ENCODE data around the gene OXNAD1.

The OXNAD1 gene, protein sequence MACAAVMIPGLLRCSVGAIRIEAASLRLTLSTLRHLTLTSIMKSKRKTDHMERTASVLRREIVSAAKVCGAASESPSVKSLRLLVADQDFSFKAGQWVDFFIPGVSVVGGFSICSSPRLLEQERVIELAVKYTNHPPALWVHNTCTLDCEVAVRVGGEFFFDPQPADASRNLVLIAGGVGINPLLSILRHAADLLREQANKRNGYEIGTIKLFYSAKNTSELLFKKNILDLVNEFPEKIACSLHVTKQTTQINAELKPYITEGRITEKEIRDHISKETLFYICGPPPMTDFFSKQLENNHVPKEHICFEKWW

GRCh38 chr3:16264708-16265454, at the start of gene OXNAD1, which contains the start of gene DPH3:
OXNAD1 (plus strand) TSS chr3:16265212; CDS start chr3:16270953, 5,741 bp downstream.
DPH3 (minus strand) TSS chr3:16264943; CDS start chr3:16264876, 67 bp downstream.
- peak; percentile 99 for DNase-seq

DNA sequence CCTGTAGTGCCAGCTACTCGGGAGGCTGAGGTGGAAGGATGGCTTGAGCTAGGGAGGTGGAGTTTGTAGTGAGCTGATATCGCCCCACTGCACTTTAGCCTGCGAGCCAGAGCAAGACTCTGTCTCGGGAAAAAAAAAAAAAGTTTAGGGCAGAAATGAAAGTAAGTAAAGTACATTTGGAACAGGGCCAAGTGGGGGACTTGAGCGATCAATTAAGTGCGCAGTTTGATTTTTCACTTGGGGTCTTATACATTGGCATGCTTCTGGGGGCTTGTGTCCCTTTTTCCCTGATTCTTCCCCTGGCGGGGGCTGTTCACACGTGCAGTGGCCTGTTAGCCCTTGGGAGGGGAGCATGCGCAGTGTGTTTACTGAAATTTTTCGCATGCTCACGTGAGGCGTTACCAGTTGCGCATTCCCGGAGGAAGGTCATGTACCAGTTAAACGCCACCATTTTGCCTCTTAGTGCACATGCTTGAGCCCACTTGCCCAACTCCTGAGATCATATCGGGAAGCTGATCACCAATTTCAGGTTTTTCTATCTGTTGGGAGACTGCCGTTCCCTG, 48.6 kb upstream of the OXNAD1 start:
- no peak for DNase-seq

GRCh38 chr3:16219777-16220176, 45.2 kb upstream of the OXNAD1 start:
- DNase-seq = no peak

DNA sequence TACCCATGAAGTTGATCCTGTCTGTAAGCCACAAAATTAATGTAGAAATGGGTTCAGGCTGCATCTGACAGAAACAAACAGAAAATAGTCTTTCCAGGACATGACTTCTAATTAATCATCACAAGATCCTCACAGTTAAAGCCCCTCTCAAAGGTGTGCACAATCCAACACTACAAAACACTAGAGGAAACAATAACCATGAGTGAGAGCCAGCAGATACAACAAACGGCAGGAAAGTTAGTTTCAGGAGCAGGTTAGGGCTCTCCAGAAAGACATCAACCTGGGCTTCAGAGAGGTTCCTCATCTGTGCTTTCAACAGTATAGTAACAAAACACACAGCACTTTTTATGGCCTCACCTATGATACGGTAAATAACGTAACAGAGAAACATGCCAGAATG, 43.0 kb upstream of the OXNAD1 start:
- DNase-seq = no peak

GRCh38 chr3:16222547-16222946, 42.5 kb upstream of the OXNAD1 start:
- no peak for DNase-seq

DNA sequence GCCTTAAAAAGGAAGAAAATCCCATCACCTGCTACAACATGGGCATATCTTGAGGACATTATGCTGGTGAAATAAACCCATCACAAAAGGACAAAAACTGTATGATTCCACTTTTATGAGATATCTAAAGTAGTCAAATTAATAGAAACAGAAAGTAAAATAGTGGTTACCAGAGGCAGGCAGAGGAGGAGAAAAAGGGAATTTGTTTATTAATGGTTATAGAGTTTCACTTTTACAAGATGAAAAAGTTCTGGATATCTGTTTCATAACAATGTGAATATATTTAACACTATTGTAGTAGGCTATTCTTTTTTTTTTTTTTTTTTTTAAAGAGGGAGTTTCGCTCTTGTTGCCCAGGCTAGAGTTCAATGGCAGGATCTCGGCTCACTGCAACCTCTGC, 40.7 kb upstream of the OXNAD1 start:
- no peak for DNase-seq

GRCh38 chr3:16227566-16227965, 37.4 kb upstream of the OXNAD1 start:
- DNase-seq = no peak

GRCh38 chr3:16229681-16230080, 35.3 kb upstream of the OXNAD1 start:
- no peak for DNase-seq

GRCh38 chr3:16231983-16232382, 33.0 kb upstream of the OXNAD1 start:
- DNase-seq = no peak

DNA sequence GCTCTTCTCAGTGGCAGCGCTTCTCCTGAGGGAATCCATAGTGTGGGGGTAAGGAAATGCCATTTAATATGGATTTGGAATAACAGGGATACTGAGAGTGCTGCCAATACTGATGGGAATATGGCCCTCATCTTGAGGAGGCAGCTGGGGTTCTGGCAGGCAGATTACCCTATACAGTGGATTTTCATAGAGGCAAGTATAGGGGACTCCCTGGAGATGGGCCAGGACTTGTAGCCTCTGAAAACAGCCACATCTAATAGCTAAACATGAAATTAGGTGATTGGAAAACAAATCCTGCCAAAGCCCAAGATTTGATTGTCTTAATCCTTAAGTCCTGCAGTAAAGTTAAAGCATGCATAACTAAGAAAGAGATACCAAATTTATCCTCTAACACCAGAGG, 31.2 kb upstream of the OXNAD1 start:
- DNase-seq = no peak

- DNase-seq = no peak
Measured at GRCh38 chr3:16234281-16234680, 30.7 kb upstream of the OXNAD1 start.

GRCh38 chr3:16236030-16236639, 28.9 kb upstream of the OXNAD1 start:
- no peak for DNase-seq

GRCh38 chr3:16236856-16237393, 28.1 kb upstream of the OXNAD1 start:
- DNase-seq = no peak

- DNase-seq = no peak
Measured at GRCh38 chr3:16239086-16239770, 25.8 kb upstream of the OXNAD1 start.

DNA sequence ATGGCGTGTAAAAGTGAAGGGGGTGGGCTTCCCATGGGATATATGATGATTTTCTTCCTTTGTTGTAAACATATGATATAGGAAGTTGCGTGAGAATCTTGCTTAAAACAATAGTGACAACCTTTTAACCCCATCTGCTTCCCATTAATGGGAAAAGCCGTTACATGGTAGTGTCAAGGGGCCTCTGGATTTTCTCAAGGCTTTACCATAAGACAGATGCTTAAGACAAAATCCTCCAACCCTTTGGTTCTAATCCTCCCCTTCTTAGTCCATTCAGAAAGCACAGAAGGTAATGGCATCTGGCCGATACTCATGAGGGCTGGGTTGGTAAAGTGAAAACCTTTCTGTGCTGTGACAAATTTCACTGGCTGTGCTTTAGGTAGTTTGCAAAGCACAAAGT, 25.2 kb upstream of the OXNAD1 start:
- DNase-seq = no peak

GRCh38 chr3:16240229-16241023, 24.6 kb upstream of the OXNAD1 start:
- no peak for DNase-seq

GRCh38 chr3:16241225-16241624, 23.8 kb upstream of the OXNAD1 start:
- DNase-seq = no peak

DNA sequence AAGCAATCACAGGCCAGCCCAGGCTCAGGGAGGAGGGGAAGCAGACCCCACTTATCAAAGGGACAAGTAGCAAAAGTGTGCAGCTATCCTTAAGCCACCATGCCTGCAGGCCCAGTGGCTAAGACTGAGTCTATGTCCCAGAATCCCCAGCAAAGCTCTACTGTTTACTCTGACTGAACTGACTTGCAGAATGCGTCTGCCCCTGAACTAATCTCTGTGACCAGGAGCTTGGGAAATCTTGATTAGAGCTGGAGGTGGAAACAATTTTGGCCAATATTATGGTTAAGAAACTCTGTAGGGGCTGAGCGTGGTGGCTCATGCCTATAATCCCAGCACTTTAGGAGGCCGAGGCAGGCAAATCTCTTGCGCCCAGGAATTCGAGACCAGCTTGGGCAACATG, 22.8 kb upstream of the OXNAD1 start:
- no peak for DNase-seq

DNA sequence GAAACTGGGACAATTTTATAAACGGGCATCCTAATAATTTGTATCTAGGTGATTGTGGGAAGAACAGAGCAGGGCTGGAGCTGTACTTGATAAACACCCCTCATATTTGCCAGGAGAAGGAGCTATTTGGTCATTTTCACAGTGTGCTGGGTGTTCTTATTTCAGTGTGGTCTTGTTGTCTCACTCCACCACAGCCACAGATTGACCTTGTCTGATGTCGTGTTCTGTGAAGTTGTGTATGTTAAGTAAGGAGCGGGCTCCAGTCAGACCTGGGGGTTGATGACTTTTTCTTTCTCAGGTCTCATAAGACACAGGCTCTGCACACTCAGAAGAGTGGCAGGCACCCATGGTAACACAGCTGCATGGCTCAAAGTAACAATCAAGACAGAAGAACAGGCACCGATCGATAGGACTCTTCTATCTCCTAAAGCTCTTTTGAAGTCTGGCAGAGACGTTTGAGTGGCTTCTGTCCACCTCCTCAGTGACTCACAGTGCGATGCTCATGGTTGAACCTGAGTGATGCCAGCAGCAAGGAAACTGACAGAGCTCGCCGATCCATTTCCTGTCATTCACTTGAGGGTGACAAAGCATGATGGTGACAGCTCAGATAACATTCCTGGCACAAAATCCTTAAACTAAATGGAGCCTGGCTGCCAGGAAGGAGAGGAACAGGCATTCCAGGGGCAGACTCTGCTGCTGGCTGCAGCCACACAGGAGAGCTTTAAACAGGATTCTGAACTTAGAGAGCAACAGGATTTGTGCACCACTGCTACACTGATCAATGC, 21.1 kb upstream of the OXNAD1 start:
- DNase-seq = no peak

DNA sequence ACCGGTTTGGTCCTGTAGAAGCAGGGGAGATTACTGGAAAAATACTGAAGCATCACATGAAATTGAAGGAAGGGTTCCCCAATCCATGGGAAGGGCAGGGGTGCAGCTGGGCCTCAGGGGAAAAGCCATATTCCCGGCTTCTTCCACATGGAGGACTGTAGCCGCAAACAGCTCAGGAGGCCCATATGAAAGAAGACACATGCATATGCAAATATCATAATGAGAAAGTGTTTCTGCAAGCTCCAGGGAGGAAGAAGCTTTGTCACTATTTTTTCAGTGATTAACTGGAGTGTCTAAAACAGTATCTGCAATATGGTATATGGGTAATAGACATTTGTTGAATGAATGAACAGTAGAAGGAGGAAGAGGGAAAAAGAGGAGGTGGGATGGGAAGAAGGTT, 19.4 kb upstream of the OXNAD1 start:
- DNase-seq = no peak
